HEK293 (cell line): Measurements from ENCODE around the gene CNRIP1.
"Not testable (repeated sequence)": the region's sequence is repeated elsewhere in the genome, so short reads cannot be mapped to it uniquely, and the experiment has no call there.

ENCODE experiments used
- CTCF ChIA-PET: fragments of 350-600 bp; formaldehyde crosslinking; extraction: SDS; loops from one replicate; lab custom pipeline; 2021; ENCODE audit warnings: antibody characterized with exemption; lab: Yijun Ruan, JAX
- POLR2A ChIA-PET: fragments of 300-600 bp; formaldehyde crosslinking; extraction: SDS; loops from one replicate; lab custom pipeline; 2020; ENCODE audit warnings: antibody characterized with exemption, inconsistent platforms; lab: Yijun Ruan, JAX
- H3K27ac ChIP-seq: fragments of 200-500 bp; sonication (Bioruptor generic); 2 replicates; pipeline ENCODE4 v1.5.1; 2014; ENCODE audit warnings: low read depth, low read length, control low read depth, inconsistent platforms; ENCODE audit errors: extremely low read depth
- H3K36me3 ChIP-seq, 2 experiments: fragments of 200-500 bp in 1 of 2; sonication (Bioruptor generic) in 1 of 2; 1 replicate in 1 of 2; 2 replicates in 1 of 2; pipeline ENCODE4 v1.5.1; 2014 to 2017; ENCODE audit warnings: inconsistent platforms in 2 of 2, low read length in 2 of 2; ENCODE audit not compliant: control insufficient read depth in 2 of 2, insufficient read depth in 1 of 2
- H3K4me1 ChIP-seq: fragments of 200-500 bp; sonication (Bioruptor generic); 2 replicates; pipeline ENCODE4 v1.5.1; 2014; ENCODE audit warnings: mild to moderate bottlenecking, low read length, inconsistent platforms; ENCODE audit not compliant: control insufficient read depth, insufficient read depth
- H3K4me3 ChIP-seq: 2 replicates; pipeline ENCODE4 v1.5.1; 2011; ENCODE audit warnings: low read depth, mild to moderate bottlenecking, control low read depth, low read length, moderate library complexity
- H3K9me3 ChIP-seq: fragments of 200-500 bp; sonication (Bioruptor generic); 2 replicates; pipeline ENCODE4 v1.5.1; 2014; ENCODE audit warnings: low read depth, low read length, inconsistent platforms; ENCODE audit not compliant: control insufficient read depth, insufficient read depth
- FEZF1 ChIP-seq: fragments of 450-650 bp; formaldehyde crosslinking; IDR thresholded peaks from 2 replicates; pipeline ENCODE4 v1.5.1; 2016; ENCODE audit warnings: missing biosample characterization, missing genetic modification characterization
- GLI4 ChIP-seq: fragments of 450-650 bp; formaldehyde crosslinking; IDR thresholded peaks from 2 replicates; pipeline ENCODE4 v1.5.1; 2016; ENCODE audit warnings: missing biosample characterization, missing genetic modification characterization
- HOXC10 ChIP-seq: sonication (generic); formaldehyde crosslinking; IDR thresholded peaks from 2 replicates; pipeline ENCODE4 v1.8.1; 2023; ENCODE audit warnings: mild to moderate bottlenecking, missing genetic modification reagents
- PATZ1 ChIP-seq: fragments of 450-650 bp; formaldehyde crosslinking; IDR thresholded peaks from 2 replicates; pipeline ENCODE4 v1.5.1; 2016; ENCODE audit warnings: missing biosample characterization, missing genetic modification characterization
- REST ChIP-seq: fragments of 450-650 bp; formaldehyde crosslinking; IDR thresholded peaks from 2 replicates; pipeline ENCODE4 v1.5.1; 2016; ENCODE audit warnings: missing biosample characterization, missing genetic modification characterization
- SETDB1 ChIP-seq: IDR thresholded peaks from one replicate; pipeline ENCODE4 v1.6.1; 2017; ENCODE audit warnings: mild to moderate bottlenecking, low read length, moderate library complexity, mixed read lengths; ENCODE audit not compliant: insufficient read length
- TCF7L2 ChIP-seq: IDR thresholded peaks from 2 replicates; pipeline ENCODE4 v1.6.1; 2011; ENCODE audit warnings: low read depth, mild to moderate bottlenecking, inconsistent platforms, low read length, moderate library complexity, borderline replicate concordance
- YY2 ChIP-seq: fragments of 450-650 bp; formaldehyde crosslinking; IDR thresholded peaks from 2 replicates; pipeline ENCODE4 v1.5.1; 2016; ENCODE audit warnings: missing biosample characterization, missing genetic modification characterization
- ZFP3 ChIP-seq: fragments of 450-650 bp; formaldehyde crosslinking; IDR thresholded peaks from 2 replicates; pipeline ENCODE4 v1.5.1; 2016; ENCODE audit warnings: low read depth, missing biosample characterization, missing genetic modification characterization
- ZNF19 ChIP-seq: fragments of 450-650 bp; formaldehyde crosslinking; IDR thresholded peaks from 2 replicates; pipeline ENCODE4; 2016; ENCODE audit warnings: missing biosample characterization, missing genetic modification characterization, low read depth
- ZNF239 ChIP-seq: fragments of 450-650 bp; formaldehyde crosslinking; IDR thresholded peaks from 2 replicates; pipeline ENCODE4 v1.5.1; 2016; ENCODE audit warnings: missing biosample characterization, missing genetic modification characterization
- ZNF24 ChIP-seq: fragments of 450-650 bp; formaldehyde crosslinking; IDR thresholded peaks from 2 replicates; pipeline ENCODE4 v1.5.1; 2016; ENCODE audit warnings: missing biosample characterization, missing genetic modification characterization
- ZNF280D ChIP-seq: fragments of 450-650 bp; formaldehyde crosslinking; IDR thresholded peaks from 2 replicates; pipeline ENCODE4 v1.5.1; 2016; ENCODE audit warnings: missing biosample characterization, missing genetic modification characterization
- ZNF341 ChIP-seq: fragments of 450-650 bp; formaldehyde crosslinking; IDR thresholded peaks from 2 replicates; pipeline ENCODE4; 2016; ENCODE audit warnings: low read depth, missing biosample characterization, missing genetic modification characterization
- ZNF449 ChIP-seq: fragments of 450-650 bp; formaldehyde crosslinking; IDR thresholded peaks from 2 replicates; pipeline ENCODE4 v1.5.1; 2017; ENCODE audit warnings: missing biosample characterization, mild to moderate bottlenecking, missing genetic modification characterization, moderate library complexity
- ZNF571 ChIP-seq: fragments of 450-650 bp; formaldehyde crosslinking; IDR thresholded peaks from 2 replicates; pipeline ENCODE4 v1.5.0; 2017; ENCODE audit warnings: missing biosample characterization, missing genetic modification characterization
- ZNF621 ChIP-seq: fragments of 450-650 bp; formaldehyde crosslinking; IDR thresholded peaks from 2 replicates; pipeline ENCODE4 v1.5.1; 2017; ENCODE audit warnings: missing biosample characterization, missing genetic modification characterization
- ZNF76 ChIP-seq: fragments of 450-650 bp; formaldehyde crosslinking; IDR thresholded peaks from 2 replicates; pipeline ENCODE4; 2016; ENCODE audit warnings: low read depth, missing biosample characterization, missing genetic modification characterization, borderline replicate concordance
- ZNF791 ChIP-seq: fragments of 450-650 bp; formaldehyde crosslinking; IDR thresholded peaks from 2 replicates; pipeline ENCODE4 v1.5.1; 2016; ENCODE audit warnings: missing biosample characterization, missing genetic modification characterization
- ZXDB ChIP-seq: fragments of 450-650 bp; formaldehyde crosslinking; IDR thresholded peaks from 2 replicates; pipeline ENCODE4 v1.5.1; 2016; ENCODE audit warnings: missing biosample characterization, missing genetic modification characterization

Gene CNRIP1

GRCh38 chr2:68309426-68309825, 10.3 kb downstream of the CNRIP1 start:
- ChIA-PET CTCF (interaction anchor here (1.2 to 2.3 kb wide), 2 partner anchors 18 to 27 kb away, joined by 5 read pairs; no protein-coding TSS in a partner anchor), POLR2A (no interaction called here)
- TF ChIP-seq ZFP3 (tag by site-specific recombination) (no peak), ZNF76 (tag by site-specific recombination) (no peak), ZXDB (tag by site-specific recombination) (no peak), ZNF791 (tag by site-specific recombination) (no peak), PATZ1 (tag by site-specific recombination) (no peak), YY2 (no peak)
- Histone ChIP-seq H3K4me3 (no peak overlapping the region), H3K36me3 (peaks cover 0 to 14% of the 10 kb centered on the region in 2 experiments; a peak in 1 of 3 replicates), H3K4me1 (no peaks in the 10 kb centered on the region), H3K9me3 (no peaks in the 10 kb centered on the region), H3K27ac (no peak overlapping the region)

- H3K4me3 ChIP-seq, H3K9me3 ChIP-seq, H3K36me3 ChIP-seq, H3K4me1 ChIP-seq, POLR2A ChIA-PET, H3K27ac ChIP-seq: not testable (repeated sequence)
- CTCF ChIA-PET = interaction anchor here (0.7 to 2.6 kb wide), 4 partner anchors 12 to 137 kb away, joined by 3 to 15 read pairs (median 6); no protein-coding TSS in a partner anchor
These were observed 15.9 kb downstream of the CNRIP1 start for GRCh38 chr2:68303902-68304272.

- Histone ChIP-seq H3K4me1 (no peaks in the 10 kb centered on the region), H3K4me3 (no peak overlapping the region), H3K27ac (no peak overlapping the region), H3K9me3 (no peaks in the 10 kb centered on the region), H3K36me3 (no peaks in the 10 kb centered on the region)
- ChIA-PET POLR2A (no interaction called here), CTCF (interaction anchor here (0.6 to 2.6 kb wide), 6 partner anchors 7 to 138 kb away, joined by 3 to 15 read pairs (median 4); no protein-coding TSS in a partner anchor)
- no peak for TF ChIP-seq FEZF1
- no peak for TF ChIP-seq ZNF449 (tag by site-specific recombination)
- no peak for TF ChIP-seq ZNF239 (tag by site-specific recombination)
- TF ChIP-seq HOXC10 (CRISPR knock-in tag) = no peak
- no peak for TF ChIP-seq ZNF280D
- no peak for TF ChIP-seq ZNF341
- TF ChIP-seq GLI4 (tag by site-specific recombination) = no peak
- TF ChIP-seq REST (tag by site-specific recombination) = no peak
- TF ChIP-seq ZNF571 (tag by site-specific recombination) = no peak
- no peak for TF ChIP-seq ZNF24 (tag by site-specific recombination)
- no peak for TF ChIP-seq TCF7L2
- no peak for TF ChIP-seq ZNF19 (tag by site-specific recombination)
- TF ChIP-seq ZXDB (tag by site-specific recombination) = no peak
- TF ChIP-seq SETDB1 = no peak
- TF ChIP-seq ZNF621 (tag by site-specific recombination) = no peak
These were observed 16.5 kb downstream of the CNRIP1 start for GRCh38 chr2:68303033-68303901.
